DOHH2 (cell line): ENCODE results near the gene FNDC3B.

Experiments
- EZH2phosphoT487 ChIP-seq: fragments of 200-600 bp; sonication (generic); IDR thresholded peaks from 2 replicates; pipeline ENCODE4 v1.6.1; 2017; ENCODE audit warnings: borderline replicate concordance, mild to moderate bottlenecking, antibody characterized with exemption, low read length, moderate library complexity, mixed read lengths
- TF ChIP-seq, protein P1 (sequence below): fragments of 200-600 bp; sonication (generic); IDR thresholded peaks from one replicate; pipeline ENCODE4 v1.5.1; 2014; ENCODE audit warnings: antibody characterized with exemption, mild to moderate bottlenecking, low read depth, low read length; ENCODE audit not compliant: poor library complexity, severe bottlenecking

- TF ChIP-seq, protein P1, sequence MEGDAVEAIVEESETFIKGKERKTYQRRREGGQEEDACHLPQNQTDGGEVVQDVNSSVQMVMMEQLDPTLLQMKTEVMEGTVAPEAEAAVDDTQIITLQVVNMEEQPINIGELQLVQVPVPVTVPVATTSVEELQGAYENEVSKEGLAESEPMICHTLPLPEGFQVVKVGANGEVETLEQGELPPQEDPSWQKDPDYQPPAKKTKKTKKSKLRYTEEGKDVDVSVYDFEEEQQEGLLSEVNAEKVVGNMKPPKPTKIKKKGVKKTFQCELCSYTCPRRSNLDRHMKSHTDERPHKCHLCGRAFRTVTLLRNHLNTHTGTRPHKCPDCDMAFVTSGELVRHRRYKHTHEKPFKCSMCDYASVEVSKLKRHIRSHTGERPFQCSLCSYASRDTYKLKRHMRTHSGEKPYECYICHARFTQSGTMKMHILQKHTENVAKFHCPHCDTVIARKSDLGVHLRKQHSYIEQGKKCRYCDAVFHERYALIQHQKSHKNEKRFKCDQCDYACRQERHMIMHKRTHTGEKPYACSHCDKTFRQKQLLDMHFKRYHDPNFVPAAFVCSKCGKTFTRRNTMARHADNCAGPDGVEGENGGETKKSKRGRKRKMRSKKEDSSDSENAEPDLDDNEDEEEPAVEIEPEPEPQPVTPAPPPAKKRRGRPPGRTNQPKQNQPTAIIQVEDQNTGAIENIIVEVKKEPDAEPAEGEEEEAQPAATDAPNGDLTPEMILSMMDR, result no peak
- no peak for TF ChIP-seq EZH2phosphoT487
Measured at GRCh38 chr3:172170073-172170709, 130.8 kb downstream of the FNDC3B start.
